ENCODE results near the gene CLDN18.

The CLDN18 gene

DNA sequence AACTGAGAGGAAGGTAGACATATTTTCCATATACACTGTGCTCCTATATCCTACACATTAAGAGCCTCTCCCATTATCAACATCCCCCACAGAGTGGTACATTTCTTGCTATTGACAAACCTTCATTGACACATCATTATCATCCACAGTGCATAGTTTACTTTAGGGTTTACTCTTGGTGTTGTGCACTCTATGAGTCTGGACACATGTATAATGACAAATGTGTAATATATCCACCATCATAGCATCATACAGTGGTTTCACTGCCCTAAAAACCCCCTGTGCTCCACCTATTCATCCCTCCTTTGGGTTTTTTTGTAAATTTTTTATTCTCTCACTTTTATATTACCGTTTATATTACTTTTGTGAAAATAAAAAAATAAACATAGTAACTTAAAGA is 22.2 kb upstream of the CLDN18 start:
- no peak for TF ChIP-seq CTCF (IDR thresholded peaks at IDR 0.05; ENCODE audit: borderline replicate concordance, insufficient read depth, low read depth, low read length)
- no peak overlapping the region for H3K4me3 ChIP-seq (ENCODE audit: low read depth, low read length)

DNA sequence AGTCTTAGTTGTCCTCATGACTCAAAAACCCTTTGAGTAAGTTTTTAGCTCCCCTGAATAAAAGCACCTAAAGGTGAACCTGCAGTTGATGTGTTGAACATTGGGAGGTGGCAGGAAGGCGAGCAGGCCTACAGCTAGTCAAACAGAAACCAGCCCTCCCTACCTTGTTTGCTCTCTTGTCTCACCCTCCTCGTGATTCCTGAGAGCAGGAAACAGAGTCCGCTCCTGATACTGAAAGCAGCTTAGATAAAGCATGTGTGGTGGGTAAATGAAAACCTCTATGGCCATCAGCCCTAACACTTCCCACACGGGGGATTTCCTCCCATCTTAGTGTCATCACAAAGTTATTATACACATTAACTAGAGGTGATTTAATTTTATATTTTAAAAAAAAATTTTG is 21.8 kb upstream of the CLDN18 start:
- no peak overlapping the region for H3K4me3 ChIP-seq (ENCODE audit: low read depth, low read length)
- no peak for TF ChIP-seq CTCF (IDR thresholded peaks at IDR 0.05; ENCODE audit: borderline replicate concordance, insufficient read depth, low read depth, low read length)

DNA sequence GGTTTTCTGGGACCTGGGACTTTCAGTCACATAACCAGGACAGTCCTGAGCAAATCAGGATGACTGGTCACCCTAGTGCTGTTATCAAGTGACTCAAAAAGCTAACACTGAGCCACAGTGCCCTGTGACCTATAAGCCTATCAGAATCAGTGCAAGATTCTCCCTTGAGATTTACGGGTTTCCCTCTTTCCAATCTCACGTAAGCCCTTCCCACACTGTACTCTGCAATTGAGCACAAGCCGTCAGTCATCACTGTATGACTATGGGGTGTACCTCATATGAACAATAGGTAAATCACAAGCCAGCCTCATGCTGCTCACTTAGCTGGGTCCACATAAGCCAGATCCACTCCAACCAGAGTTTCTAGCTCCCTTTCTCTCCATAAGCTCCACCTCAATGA is 21.0 kb upstream of the CLDN18 start:
- TF ChIP-seq CTCF (IDR thresholded peaks at IDR 0.05; ENCODE audit: borderline replicate concordance, insufficient read depth, low read depth, low read length), result no peak
- no peak overlapping the region for H3K4me3 ChIP-seq (ENCODE audit: low read depth, low read length)

- H3K4me3 ChIP-seq (ENCODE audit: low read depth, low read length), result no peak overlapping the region
Observed at GRCh38 chr3:137990427-137990826, 19.5 kb upstream of the CLDN18 start.

GRCh38 chr3:137992592-137992991 is 17.4 kb upstream of the CLDN18 start:
- no peak for TF ChIP-seq CTCF (IDR thresholded peaks at IDR 0.05; ENCODE audit: borderline replicate concordance, insufficient read depth, low read depth, low read length)

More at GRCh38 chr3:137990427-137990826, 19.5 kb upstream of the CLDN18 start:
- TF ChIP-seq CTCF (IDR thresholded peaks at IDR 0.05; ENCODE audit: borderline replicate concordance, insufficient read depth, low read depth, low read length), result no peak

DNA sequence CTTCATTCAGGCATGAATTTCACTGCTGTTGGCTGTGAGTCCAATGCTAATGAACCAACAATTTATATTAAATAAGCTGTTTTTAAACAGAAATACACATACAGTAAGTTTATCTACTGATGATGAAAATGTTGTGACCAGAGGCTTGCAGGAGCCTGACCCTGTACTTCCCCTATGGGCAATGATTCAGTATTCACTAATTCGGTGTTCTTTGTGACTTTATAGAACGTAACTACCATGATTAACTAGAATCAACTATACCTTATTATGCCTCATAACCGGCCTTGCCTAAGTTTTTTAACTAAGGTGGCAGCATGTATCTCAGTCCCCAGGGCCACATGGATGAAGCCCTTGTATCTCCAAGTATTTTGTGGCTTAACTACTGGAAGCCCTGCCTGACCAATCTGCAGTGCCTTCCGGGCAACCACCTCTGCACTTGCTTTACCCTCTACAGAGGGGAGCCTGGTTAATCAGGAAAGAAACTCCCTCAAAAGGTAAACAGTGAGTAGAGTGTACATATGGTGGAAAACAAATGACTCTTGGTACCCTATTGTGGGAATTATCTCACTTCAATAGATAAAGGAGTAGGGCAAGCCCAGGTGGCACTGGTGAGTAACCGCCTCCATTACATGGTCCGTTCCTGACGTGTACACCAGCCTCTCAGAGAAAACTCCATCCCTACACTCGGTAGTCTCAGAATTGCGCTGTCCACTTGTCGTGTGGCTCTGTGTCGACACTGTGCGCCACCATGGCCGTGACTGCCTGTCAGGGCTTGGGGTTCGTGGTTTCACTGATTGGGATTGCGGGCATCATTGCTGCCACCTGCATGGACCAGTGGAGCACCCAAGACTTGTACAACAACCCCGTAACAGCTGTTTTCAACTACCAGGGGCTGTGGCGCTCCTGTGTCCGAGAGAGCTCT is 11.6 kb upstream of the CLDN18 start:
- no peak overlapping the region for H3K4me3 ChIP-seq (ENCODE audit: low read depth, low read length)
- TF ChIP-seq CTCF (IDR thresholded peaks at IDR 0.05; ENCODE audit: borderline replicate concordance, insufficient read depth, low read depth, low read length), result no peak

More at GRCh38 chr3:137992592-137992991, 17.4 kb upstream of the CLDN18 start:
- H3K4me3 ChIP-seq (ENCODE audit: low read depth, low read length), result no peak overlapping the region

GRCh38 chr3:138003069-138003468 is 6.9 kb upstream of the CLDN18 start:
- H3K4me3 ChIP-seq (ENCODE audit: low read depth, low read length), result no peak overlapping the region
- TF ChIP-seq CTCF (IDR thresholded peaks at IDR 0.05; ENCODE audit: borderline replicate concordance, insufficient read depth, low read depth, low read length), result no peak

Data from GM12875 (cell line).